CD4-positive, alpha-beta T cell treated with Interleukin-15 for 1 hour (primary cell): ENCODE measurements around the gene APBA2.
"Not testable (repeated sequence)": the region's sequence is repeated elsewhere in the genome, so short reads cannot be mapped to it uniquely, and the experiment has no call there.

Experiments used
- DNase-seq: peaks from one replicate; pipeline ENCODE4 v3.0.0-alpha.2; 2020

The APBA2 gene

DNA sequence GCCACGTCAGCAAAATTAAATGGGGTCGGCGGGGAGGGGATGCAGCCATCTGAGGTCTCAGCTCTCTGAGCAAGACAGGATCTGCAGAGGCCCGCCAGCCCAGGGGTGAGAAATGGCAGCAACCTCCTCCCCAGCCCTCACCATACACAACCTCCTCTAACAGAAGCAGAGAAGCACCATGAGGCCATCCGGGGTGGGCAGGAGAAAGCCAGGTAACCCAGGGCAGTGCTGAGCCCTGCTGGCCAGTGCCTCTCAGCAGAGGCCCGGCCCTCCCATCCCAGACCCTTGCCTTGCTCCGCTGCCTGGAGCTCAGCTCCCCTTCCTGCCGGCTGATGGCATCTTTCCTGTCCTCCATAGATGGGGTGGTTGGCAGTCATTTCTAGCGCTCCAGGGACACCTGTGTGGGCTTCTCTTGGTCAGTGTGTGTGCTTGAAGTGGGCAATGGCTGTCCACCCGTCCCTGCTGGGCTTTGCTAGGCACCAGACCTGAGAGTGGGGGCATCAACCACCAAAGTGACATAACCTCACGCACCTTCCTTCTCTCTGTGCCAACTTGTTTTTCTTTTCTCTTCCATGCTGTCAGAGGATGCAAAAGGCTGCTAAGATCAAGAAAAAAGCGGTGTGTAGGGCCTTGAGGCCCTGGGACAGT, 208.0 kb downstream of the APBA2 start:
- DNase-seq: no peak

- DNase-seq: no peak
Measured at GRCh38 chr15:29094711-29095110, 208.9 kb downstream of the APBA2 start.

DNA sequence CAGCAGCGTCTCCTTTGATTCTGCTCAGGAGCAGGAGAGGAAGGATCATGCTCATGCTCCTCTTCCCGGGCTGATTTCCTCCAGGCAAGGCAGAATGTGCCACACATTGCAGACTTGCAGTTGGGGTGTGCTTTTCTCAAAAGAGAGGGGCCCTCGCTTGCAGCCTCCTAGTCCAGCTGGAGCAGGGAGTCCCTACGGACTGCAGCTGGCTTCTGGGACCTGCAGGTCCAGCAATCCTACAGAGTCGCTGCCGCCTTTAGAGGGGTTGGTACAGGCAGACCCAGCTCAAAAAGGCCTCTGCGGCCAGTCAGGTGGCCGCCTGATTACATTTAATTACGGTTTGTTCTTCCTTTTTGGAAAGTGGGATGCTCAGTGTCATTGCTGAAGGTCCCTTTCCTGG, 210.0 kb downstream of the APBA2 start:
- no peak for DNase-seq

- DNase-seq: no peak
Measured at GRCh38 chr15:29097168-29097567, 211.4 kb downstream of the APBA2 start.

- DNase-seq: no peak
Measured at GRCh38 chr15:29097971-29098370, 212.2 kb downstream of the APBA2 start.

- DNase-seq: no peak
Measured at GRCh38 chr15:29098652-29099051, 212.9 kb downstream of the APBA2 start.

- DNase-seq: no peak
Measured at GRCh38 chr15:29099131-29099880, 213.5 kb downstream of the APBA2 start.

GRCh38 chr15:29100486-29101000, 214.8 kb downstream of the APBA2 start:
- DNase-seq: no peak

- peak; percentile 12 for DNase-seq
Measured at GRCh38 chr15:29101491-29101890, 215.7 kb downstream of the APBA2 start.

DNA sequence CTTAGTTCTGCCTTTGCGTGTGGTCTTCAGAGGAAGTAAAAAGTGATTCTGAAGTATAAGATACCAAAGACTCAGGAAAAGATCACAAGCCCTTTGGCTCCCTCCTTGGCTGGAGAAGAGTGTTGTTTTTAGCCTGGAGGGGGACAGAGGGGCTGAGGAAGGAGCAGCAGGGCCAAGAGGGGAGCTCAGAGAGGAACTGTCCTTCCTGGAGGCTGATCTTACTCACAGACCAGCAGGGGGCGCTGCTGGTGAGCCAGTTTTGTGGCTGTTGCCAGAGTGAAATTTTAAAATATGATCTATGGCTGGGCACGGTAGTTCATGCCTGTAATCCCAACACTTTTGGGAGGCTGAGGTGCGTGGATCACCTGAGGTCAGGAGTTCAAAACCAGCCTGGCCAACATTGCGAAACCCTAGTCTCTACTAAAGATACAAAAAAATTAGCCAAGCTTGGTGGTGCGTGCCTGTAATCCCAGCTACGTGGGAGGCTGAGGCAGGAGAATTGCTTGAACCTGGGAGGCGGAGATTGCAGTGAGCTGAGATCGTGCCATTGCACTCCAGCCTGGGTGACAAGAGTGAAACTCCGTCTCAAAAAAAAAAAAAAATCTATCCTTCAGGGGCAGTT, 216.5 kb downstream of the APBA2 start:
- not testable (repeated sequence) for DNase-seq

GRCh38 chr15:29102911-29103823, 217.4 kb downstream of the APBA2 start:
- no peak for DNase-seq

- peak; percentile 42 for DNase-seq
Measured at GRCh38 chr15:29103824-29104565, 218.2 kb downstream of the APBA2 start.

GRCh38 chr15:29104566-29104880, 218.7 kb downstream of the APBA2 start:
- DNase-seq: no peak

- DNase-seq: no peak
Measured at GRCh38 chr15:29105151-29105854, 219.5 kb downstream of the APBA2 start.

DNA sequence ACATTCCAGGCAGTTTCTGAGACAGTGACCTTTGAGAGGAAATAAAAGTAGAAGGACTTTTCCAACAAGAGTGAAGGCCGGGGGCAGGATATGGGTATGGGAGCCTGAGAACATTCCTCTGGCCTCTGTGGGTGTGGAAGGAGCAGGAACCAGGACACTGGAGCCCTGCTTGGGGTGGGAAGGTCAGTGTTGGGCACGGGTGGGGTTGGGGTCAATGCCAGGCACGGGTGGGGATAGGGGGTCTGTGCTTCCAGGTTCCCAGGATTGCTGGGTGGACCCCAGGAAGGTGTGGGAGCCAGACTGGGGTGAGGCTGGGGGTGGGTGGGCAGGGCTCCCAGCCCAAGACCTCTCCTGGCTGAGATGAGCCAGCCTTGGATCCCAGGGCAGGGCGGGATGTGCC, 220.3 kb downstream of the APBA2 start:
- DNase-seq: no peak

DNA sequence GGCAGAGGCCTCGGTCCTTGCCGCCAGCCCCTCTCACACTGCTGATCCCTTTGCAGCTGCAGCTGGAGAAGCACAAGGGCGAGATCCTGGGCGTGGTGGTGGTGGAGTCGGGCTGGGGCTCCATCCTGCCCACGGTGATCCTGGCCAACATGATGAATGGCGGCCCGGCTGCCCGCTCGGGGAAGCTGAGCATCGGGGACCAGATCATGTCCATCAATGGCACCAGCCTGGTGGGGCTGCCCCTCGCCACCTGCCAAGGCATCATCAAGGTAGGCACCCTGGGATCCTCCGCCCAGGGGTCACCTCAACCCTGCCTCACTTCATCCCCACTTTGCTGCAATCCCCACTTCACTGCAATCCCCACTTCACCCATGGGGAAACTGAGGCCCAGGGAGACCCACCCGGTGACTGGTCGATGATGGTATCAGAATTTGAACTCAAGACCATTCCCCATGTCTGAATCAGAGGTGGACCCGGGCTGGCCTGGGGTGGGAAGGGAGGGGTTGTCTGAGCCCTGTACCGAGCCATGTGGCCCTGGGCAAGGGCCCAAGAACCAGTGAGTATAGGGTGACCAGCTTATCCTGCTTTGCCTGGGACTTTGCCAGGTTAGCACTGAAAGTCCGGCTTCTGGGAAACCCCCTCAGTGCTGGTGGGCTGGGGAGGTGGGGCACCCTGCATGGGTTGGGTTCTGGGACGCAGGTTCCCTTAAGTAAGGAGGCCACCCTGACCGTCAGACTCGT, 220.9 kb downstream of the APBA2 start:
- DNase-seq: no peak

GRCh38 chr15:29107291-29107890, 221.6 kb downstream of the APBA2 start:
- no peak for DNase-seq

GRCh38 chr15:29107971-29108645, 222.3 kb downstream of the APBA2 start:
- DNase-seq: no peak

GRCh38 chr15:29109762-29110161, 224.0 kb downstream of the APBA2 start:
- no peak for DNase-seq

DNA sequence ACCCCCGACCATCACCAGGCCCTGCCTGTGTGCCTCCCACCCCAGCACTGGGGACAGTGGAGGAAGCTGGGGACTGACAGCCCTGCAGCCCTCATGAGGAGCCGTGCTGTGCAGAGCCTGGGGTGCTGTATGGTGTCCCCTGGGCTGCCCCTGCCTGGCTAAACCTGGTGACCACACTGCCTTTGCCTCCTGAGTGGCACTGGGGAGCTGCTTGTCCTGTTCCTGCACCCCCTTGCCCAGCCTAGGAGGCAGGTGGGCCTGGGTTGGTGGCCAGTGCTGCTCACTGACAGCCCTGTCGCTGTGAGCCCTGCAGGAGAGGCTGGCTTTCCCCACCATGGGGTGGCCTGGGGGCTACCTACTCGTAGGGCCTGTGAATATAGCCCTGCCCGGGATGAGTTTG, 224.4 kb downstream of the APBA2 start:
- no peak for DNase-seq
